Measurements from ENCODE around the gene OOSP4B.

DNA sequence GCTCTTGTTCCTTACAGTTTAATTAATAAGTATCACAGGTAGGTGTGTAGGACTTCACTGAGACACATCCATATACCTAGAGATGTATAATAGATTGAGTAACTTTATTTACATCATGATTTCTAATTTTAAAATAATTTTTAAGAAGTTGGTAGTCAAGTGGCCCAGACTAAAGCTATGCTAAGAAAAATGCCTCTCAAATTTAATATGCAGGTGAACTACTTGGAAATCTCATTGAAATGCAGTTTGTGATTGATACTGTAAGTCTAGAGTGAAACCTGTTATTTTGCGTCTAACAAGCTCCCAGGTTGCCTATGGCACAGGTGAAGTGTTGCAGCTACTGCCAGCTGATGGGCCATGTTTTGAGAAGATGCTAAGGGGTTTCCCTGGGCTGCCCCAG, at the start of gene OOSP4B:
- TF ChIP-seq, protein P1, sequence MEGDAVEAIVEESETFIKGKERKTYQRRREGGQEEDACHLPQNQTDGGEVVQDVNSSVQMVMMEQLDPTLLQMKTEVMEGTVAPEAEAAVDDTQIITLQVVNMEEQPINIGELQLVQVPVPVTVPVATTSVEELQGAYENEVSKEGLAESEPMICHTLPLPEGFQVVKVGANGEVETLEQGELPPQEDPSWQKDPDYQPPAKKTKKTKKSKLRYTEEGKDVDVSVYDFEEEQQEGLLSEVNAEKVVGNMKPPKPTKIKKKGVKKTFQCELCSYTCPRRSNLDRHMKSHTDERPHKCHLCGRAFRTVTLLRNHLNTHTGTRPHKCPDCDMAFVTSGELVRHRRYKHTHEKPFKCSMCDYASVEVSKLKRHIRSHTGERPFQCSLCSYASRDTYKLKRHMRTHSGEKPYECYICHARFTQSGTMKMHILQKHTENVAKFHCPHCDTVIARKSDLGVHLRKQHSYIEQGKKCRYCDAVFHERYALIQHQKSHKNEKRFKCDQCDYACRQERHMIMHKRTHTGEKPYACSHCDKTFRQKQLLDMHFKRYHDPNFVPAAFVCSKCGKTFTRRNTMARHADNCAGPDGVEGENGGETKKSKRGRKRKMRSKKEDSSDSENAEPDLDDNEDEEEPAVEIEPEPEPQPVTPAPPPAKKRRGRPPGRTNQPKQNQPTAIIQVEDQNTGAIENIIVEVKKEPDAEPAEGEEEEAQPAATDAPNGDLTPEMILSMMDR (IDR thresholded peaks at IDR 0.05) = no peak
- no peak for TF ChIP-seq EP300 (IDR thresholded peaks at IDR 0.05)
